ENCODE data around the gene TOM1L2. TPM values are rescaled to one million over a fixed set of nuclear protein-coding genes. Genes with fewer than 3 reads are reported as not detected.

The TOM1L2 gene
- total RNA-seq, 1 experiment from 2014 or later: 35.5 TPM

DNA sequence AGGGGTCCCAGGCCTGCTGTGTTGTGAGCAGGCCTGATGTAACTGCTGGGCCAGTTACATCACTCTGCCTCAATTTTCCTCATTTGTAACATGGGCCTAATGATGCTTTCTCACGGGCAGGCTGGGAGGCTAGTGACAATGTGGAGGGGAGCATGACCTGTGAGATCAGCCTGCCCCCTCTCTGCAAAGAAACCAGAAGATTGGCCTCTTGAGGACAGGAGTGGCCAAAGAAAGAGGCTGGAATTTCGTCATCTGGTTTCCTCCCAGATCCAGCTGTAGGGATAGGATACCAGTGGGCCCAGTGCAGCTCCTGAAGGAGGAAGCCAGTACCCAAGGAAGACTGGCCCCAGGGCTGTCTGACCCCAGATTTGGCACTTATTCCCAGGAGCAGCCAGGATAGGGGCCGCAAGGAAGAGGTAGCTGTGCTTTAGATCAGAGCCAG, 134.8 kb downstream of the TOM1L2 start:
- Histone ChIP-seq H3K36me3 (ENCODE audit: control insufficient read depth, insufficient read depth, low read length) (no peaks in the 10 kb centered on the region; the same call in 1 of the 2 replicates), H3K4me1 (peaks cover 49% of the 10 kb centered on the region), H3K27me3 (replicated peaks; ENCODE audit: control insufficient read depth, insufficient read depth, low read length) (no peaks in the 10 kb centered on the region), H3K4me3 (ENCODE audit: low read depth, low read length) (peak overlapping the region; percentile 98), H3K9me3 (no peaks in the 10 kb centered on the region)
- Mint-ChIP-seq H3K27ac (ENCODE audit: unreplicated experiment) (peak overlapping the region; percentile 98), H3K27me3 (ENCODE audit: insufficient read depth, unreplicated experiment) (no peaks in the 10 kb centered on the region), H3K4me1 (ENCODE audit: low read depth, unreplicated experiment) (peaks cover 35% of the 10 kb centered on the region), H3K9me3 (ENCODE audit: unreplicated experiment) (no peaks in the 10 kb centered on the region), H3K36me3 (ENCODE audit: insufficient read depth, unreplicated experiment) (peaks cover 58% of the 10 kb centered on the region), H3K4me3 (ENCODE audit: unreplicated experiment) (peak overlapping the region; percentile 82)
- TSS peak; percentile 53 for BruUV-seq (replicated peaks)
- ChIA-PET CTCF (interaction anchor here (1.2 to 1.3 kb wide), 2 partner anchors 10 to 82 kb away, joined by 3 to 5 read pairs; no protein-coding TSS in a partner anchor), POLR2A (interaction anchor here (0.9 to 1.9 kb wide), 4 partner anchors 11 to 135 kb away, joined by 4 to 18 read pairs (median 8); partner anchors contain the start of genes DRC3 and TOM1L2)
- peak; percentile 66 to 68 for DNase-seq
- TF ChIP-seq, protein P1, sequence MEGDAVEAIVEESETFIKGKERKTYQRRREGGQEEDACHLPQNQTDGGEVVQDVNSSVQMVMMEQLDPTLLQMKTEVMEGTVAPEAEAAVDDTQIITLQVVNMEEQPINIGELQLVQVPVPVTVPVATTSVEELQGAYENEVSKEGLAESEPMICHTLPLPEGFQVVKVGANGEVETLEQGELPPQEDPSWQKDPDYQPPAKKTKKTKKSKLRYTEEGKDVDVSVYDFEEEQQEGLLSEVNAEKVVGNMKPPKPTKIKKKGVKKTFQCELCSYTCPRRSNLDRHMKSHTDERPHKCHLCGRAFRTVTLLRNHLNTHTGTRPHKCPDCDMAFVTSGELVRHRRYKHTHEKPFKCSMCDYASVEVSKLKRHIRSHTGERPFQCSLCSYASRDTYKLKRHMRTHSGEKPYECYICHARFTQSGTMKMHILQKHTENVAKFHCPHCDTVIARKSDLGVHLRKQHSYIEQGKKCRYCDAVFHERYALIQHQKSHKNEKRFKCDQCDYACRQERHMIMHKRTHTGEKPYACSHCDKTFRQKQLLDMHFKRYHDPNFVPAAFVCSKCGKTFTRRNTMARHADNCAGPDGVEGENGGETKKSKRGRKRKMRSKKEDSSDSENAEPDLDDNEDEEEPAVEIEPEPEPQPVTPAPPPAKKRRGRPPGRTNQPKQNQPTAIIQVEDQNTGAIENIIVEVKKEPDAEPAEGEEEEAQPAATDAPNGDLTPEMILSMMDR (IDR thresholded peaks at IDR 0.05; ENCODE audit: insufficient read depth in 1 of 2, low read depth in 1 of 2, low read length in 1 of 2, severe bottlenecking in 1 of 2, unreplicated experiment in 1 of 2): no peak
- intact Hi-C loops (cut with micrococcal nuclease; ENCODE audit: unreplicated experiment): no loop called here

DNA sequence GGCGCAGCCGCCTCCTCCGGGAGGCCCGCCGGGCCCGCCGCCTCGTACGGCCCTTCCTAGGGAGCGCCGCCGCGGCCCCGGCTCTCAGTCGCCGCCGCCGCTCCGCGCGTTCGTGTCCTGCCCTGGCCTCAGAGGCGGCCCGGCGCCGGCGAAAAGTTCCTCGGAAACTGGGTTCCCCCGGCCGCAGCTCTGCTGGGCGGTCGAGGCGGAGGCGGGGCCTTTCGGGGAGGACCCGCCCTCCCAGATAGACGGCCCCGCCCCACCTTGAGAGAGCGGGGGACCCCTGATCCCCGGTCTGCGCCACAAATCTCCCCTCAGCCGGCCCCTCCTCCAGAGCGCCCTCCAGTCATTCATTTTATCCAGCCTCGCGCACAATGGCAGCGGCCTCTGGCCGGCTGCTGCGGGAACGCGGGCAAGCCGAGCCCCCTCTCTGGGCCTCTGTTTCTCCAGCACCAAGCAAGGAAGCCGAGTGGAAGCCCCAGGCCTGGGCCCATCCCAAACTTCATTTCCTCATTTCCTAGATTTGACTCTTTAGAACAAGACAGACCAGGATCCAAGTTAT, 135.3 kb downstream of the TOM1L2 start, which contains the start of gene SREBF1:
TSS of gene SREBF1 (minus strand) at position 169 of the 562 bp plus-strand sequence. CDS start 169 bp downstream, outside the sequence.
- Mint-ChIP-seq H3K9me3 (ENCODE audit: unreplicated experiment) (no peaks in the 10 kb centered on the region), H3K4me3 (ENCODE audit: unreplicated experiment) (peak within 1 kb of the TSS; percentile 82), H3K27ac (ENCODE audit: unreplicated experiment) (peak within 1 kb of the TSS; percentile 98), H3K27me3 (ENCODE audit: insufficient read depth, unreplicated experiment) (no peaks in the 10 kb centered on the region), H3K4me1 (ENCODE audit: low read depth, unreplicated experiment) (peaks cover 38% of the 10 kb centered on the region), H3K36me3 (ENCODE audit: insufficient read depth, unreplicated experiment) (peaks cover 58% of the 10 kb centered on the region)
- TF ChIP-seq, protein P1 (IDR thresholded peaks at IDR 0.05; ENCODE audit: insufficient read depth in 1 of 2, low read depth in 1 of 2, low read length in 1 of 2, severe bottlenecking in 1 of 2, unreplicated experiment in 1 of 2): no peak
- Histone ChIP-seq H3K36me3 (ENCODE audit: control insufficient read depth, insufficient read depth, low read length) (no peaks in the 10 kb centered on the region; the same call in 1 of the 2 replicates), H3K9me3 (no peaks in the 10 kb centered on the region), H3K4me1 (peaks cover 49% of the 10 kb centered on the region), H3K4me3 (ENCODE audit: low read depth, low read length) (peak within 1 kb of the TSS; percentile 98), H3K27me3 (replicated peaks; ENCODE audit: control insufficient read depth, insufficient read depth, low read length) (no peaks in the 10 kb centered on the region)
- intact Hi-C loops (cut with micrococcal nuclease; ENCODE audit: unreplicated experiment): no loop called here
- ChIA-PET CTCF (interaction anchor here (1.2 to 1.6 kb wide), 5 partner anchors 10 to 84 kb away, joined by 3 to 8 read pairs (median 4); no protein-coding TSS in a partner anchor), POLR2A (interaction anchor here (0.6 to 1.9 kb wide), 14 partner anchors 10 to 1398 kb away, joined by 3 to 18 read pairs (median 6); no protein-coding TSS in a partner anchor)
- BruUV-seq (replicated peaks): no TSS peak
- DNase-seq: peak; percentile 62 to 74

DNA sequence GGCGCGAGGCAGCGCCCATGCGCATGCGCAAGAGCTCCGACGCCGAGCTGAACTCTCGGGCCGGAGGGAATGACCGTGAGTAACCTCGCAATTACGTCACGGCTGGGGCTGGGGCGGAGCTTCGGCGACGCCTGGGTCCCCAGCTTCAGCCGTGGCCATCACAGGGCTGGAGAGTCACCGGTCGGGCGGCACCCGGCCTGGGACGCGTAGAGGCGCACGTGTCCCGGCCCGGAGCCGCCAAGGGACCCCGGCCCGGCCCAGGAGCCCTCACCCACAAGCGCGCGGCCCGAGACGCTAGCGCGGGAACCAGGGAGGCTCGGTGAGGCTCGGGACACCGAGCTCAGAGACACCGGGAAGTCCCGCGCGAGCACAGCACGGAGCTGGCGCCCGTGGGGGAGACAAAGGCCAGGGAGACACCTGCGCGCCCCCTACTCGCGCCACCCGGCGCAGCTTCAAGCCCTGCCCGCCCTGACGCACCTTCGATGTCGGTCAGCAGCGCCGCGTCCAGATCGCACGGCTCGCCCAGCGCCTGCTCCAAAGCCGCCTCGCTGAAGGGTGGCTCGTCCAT, 135.9 kb downstream of the TOM1L2 start:
- TF ChIP-seq, protein P1 (IDR thresholded peaks at IDR 0.05; ENCODE audit: insufficient read depth in 1 of 2, low read depth in 1 of 2, low read length in 1 of 2, severe bottlenecking in 1 of 2, unreplicated experiment in 1 of 2): no peak
- ChIA-PET CTCF (interaction anchor here (0.6 to 1.6 kb wide), 10 partner anchors 9 to 1341 kb away, joined by 3 to 8 read pairs (median 4); partner anchors contain the start of genes DRC3 and TOM1L2), POLR2A (interaction anchor here (0.5 to 1.9 kb wide), 29 partner anchors 10 to 1398 kb away, joined by 3 to 18 read pairs (median 4); partner anchors contain the start of genes DRC3, RASD1 and TOM1L2)
- Mint-ChIP-seq H3K27me3 (ENCODE audit: insufficient read depth, unreplicated experiment) (no peaks in the 10 kb centered on the region), H3K4me1 (ENCODE audit: low read depth, unreplicated experiment) (peaks cover 38% of the 10 kb centered on the region), H3K4me3 (ENCODE audit: unreplicated experiment) (peak overlapping the region; percentile 82), H3K27ac (ENCODE audit: unreplicated experiment) (peak overlapping the region; percentile 98), H3K36me3 (ENCODE audit: insufficient read depth, unreplicated experiment) (peaks cover 63% of the 10 kb centered on the region), H3K9me3 (ENCODE audit: unreplicated experiment) (no peaks in the 10 kb centered on the region)
- no peaks in the 10 kb centered on the region for H3K9me3 ChIP-seq
- DNase-seq: peak; percentile 98 to 99
- no peaks in the 10 kb centered on the region; the same call in 1 of the 2 replicates for H3K36me3 ChIP-seq (ENCODE audit: control insufficient read depth, insufficient read depth, low read length)
- no peaks in the 10 kb centered on the region for H3K27me3 ChIP-seq (replicated peaks; ENCODE audit: control insufficient read depth, insufficient read depth, low read length)
- H3K4me3 ChIP-seq (ENCODE audit: low read depth, low read length): peak overlapping the region; percentile 98
- no TSS peak for BruUV-seq (replicated peaks)
- peaks cover 46% of the 10 kb centered on the region for H3K4me1 ChIP-seq
- intact Hi-C loops (cut with micrococcal nuclease; ENCODE audit: unreplicated experiment): no loop called here
